GM19452 (cell line): ENCODE data around the gene PPM1D.
"Not testable (repeated sequence)": the region's sequence is repeated elsewhere in the genome, so short reads cannot be mapped to it uniquely, and the experiment has no call there.

ENCODE experiments used
- ATAC-seq: cut with Tn5 transposase; IDR thresholded peaks from one replicate; pipeline ENCODE4 v1.9.1; 2021; ENCODE audit not compliant: unreplicated experiment

Gene PPM1D

DNA sequence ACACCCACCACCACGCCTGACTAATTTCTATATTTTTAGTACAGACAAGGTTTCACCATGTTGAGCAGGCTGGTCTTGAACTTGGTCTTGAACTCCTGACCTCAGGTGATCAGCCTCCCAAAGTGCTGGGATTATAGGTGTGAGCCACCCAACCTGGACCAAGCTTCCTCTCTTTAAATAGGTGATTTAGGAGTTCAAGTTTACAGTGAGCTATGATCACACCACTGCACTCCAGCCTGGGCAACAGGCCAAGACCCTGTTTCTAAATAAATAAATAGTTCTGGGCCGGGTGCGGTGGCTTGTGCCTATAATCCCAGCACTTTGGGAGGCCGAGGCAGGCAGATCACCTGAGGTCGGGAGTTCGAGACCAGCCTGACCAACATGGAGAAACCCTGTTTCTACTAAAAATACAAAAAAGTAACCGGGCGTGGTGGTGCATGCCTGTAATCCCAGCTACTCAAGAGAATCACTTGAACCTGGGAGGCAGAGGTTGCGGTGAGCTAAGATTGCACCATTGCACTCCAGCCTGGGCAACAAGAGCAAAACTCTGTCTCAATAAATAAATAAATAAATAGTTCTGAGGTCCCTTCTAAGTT is 6.5 kb upstream of the PPM1D start:
- ATAC-seq = not testable (repeated sequence)

GRCh38 chr17:60594170-60594569 is 5.8 kb upstream of the PPM1D start:
- not testable (repeated sequence) for ATAC-seq

DNA sequence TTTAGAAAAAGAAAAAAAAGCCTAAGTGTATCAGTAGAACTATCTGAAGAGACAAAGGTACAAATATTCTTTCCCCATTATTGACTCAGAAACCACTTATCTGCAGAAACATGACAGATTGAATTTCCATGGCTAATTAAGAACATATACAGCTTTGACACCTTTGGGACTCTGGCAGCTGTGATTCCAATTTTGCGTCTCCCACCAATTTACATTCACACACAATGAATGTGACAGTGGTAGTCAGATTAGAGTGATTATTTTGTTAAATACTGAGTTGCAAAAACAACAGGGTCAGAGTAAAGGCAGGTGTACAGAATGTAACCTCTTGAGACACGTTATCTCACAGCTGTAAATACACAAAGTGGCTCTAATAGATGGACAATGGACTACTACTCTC is 5.3 kb upstream of the PPM1D start:
- no peak for ATAC-seq

- no peak for ATAC-seq
These were observed 2.7 kb upstream of the PPM1D start for GRCh38 chr17:60597297-60597696.

GRCh38 chr17:60598001-60598736 is 1.8 kb upstream of the PPM1D start:
- ATAC-seq = no peak

DNA sequence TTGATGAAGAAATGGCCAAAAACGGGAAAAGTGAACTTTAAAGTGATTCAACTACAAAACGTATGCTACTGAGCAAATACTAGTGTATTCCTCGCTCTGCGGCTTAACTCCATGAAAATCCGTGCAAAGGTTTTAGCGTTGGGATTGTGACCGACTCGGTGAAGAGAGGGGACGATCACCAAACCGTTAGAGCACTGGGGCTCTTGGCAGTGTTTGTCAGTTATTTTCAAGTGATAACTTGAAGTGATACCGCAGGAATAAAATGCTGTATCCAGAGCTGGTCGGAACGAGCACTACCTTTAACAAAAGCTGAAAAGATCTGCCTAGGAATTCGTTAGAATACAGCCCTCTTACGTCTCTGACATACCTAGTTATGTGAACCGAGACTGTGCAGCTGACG is 773 bp upstream of the PPM1D start:
- no peak for ATAC-seq

- peak; percentile 3 for ATAC-seq
These were observed 775 bp downstream of the PPM1D start for GRCh38 chr17:60600490-60601446.

DNA sequence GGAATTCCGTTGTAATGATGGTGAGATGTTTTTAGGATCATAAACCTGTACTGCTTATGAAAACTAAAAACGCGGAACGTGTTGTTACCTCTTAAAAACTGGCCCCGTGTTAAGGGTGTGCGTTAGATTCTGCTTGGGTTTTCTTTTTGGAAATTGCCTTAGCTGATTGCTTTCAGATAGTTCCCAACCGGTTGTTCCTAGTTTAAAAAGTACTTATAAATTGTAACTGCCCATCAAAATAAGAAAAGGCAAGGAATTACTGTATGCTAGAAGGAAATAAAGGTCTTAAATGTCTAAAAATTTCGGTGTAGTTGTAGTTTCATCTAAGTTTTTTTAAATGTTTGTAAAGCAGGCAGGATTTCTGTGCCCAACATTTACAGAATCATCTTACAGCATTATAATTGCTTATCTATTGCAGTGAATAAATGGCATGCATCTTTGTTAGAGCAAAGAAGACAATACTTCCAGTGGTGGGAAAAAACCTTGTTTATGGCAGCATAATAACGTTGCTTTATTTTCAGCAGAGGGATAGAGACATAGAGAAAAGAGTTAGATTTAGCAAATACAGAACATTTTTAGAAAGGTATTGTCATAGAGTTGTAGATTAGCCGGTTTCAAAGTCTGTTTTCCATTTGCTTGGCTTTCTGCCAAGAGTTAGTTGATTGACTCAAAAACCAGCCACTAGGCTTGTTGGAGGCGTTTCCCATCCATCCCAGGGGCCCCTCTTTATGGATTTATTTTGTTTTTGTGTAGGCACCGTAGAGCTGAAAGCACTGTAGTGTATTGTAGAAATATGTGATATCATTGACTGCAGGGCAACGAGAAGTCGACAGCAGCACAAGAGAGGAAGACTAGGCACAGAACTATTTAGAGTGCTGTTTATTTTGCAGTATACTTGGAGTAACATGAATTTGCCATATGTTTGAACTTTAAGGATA is 1.7 kb downstream of the PPM1D start:
- ATAC-seq = no peak

DNA sequence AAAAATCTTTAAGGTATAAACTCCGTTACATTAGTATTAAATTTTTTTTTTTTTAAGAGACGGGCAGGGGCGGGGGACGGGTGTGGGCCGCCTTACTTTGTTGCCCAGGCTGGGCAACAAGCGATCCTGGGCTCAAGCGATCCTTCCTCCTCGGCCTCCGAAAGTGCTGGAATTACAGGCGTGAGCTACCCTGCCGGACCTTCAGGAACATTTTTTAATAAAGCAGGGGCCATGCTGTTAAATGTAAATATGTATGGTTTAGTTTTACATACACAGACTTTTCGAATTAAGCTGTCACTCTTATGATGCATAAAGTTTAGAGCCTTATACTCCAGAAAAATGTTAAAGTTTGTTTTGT is 2.4 kb downstream of the PPM1D start:
- ATAC-seq = no peak

GRCh38 chr17:60602871-60603270 is 2.9 kb downstream of the PPM1D start:
- no peak for ATAC-seq

DNA sequence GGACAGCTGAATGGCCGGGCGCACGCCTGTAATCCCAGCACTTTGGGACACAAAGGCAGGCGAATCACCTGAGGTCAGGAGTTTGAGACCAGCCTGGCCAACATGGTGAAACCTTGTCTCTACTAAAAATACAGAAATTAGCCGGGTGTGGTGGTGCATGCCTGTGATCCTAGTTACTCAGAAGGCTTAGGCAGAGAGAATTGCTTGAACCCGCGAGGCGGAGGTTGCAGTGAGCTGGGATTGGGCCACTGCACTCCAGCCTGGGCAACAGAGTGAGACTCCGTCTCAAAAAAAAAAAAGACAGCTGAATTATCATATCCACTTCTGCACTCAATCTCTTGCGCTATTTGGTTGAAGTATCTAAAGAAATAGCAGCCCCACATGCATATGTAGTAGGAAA is 3.5 kb downstream of the PPM1D start:
- not testable (repeated sequence) for ATAC-seq

GRCh38 chr17:60604686-60605334 is 4.8 kb downstream of the PPM1D start:
- ATAC-seq = no peak

GRCh38 chr17:60606036-60606435 is 6.0 kb downstream of the PPM1D start:
- no peak for ATAC-seq

- no peak for ATAC-seq
These were observed 10.5 kb downstream of the PPM1D start for GRCh38 chr17:60610473-60610872.

DNA sequence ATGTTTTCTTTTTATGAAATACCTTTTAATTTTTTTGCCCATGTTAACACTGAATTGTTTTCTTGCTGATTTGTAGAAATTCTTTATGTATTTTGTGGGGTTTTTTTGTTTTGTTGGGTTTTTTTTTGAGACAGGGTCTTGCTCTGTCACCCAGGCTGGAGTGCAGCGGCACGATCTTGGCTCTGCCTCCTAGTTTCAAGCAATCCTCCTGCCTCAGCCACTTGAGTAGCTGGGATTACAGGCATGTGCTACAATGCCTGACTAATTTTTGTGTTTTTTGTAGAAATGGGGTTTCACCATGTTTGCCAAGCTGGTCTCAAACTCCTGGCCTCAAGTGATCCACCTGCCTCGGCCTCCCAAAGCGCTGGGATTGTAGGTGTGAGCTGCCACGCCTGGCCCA is 11.3 kb downstream of the PPM1D start:
- not testable (repeated sequence) for ATAC-seq

DNA sequence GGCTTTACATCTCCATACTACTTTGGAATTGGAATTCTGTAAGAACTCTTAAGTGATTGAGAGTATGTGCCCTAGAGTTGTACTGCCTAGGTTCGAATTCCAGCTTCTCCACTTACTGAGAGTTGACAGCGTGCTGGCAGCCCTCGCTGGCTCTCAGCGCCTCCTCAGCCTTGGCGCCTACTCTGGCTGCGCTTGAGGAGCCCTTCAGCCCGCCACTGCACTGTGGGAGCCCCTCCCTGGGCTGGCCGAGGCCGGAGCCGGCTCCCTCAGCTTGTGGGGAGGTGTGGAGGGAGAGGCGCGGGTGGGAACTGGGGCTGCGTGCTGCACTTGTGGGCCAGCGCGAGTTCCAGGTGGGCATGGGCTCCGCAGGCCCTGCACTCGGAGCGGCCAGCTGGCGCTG is 13.3 kb downstream of the PPM1D start:
- ATAC-seq = no peak

- not testable (repeated sequence) for ATAC-seq
These were observed 13.8 kb downstream of the PPM1D start for GRCh38 chr17:60613796-60614195.

DNA sequence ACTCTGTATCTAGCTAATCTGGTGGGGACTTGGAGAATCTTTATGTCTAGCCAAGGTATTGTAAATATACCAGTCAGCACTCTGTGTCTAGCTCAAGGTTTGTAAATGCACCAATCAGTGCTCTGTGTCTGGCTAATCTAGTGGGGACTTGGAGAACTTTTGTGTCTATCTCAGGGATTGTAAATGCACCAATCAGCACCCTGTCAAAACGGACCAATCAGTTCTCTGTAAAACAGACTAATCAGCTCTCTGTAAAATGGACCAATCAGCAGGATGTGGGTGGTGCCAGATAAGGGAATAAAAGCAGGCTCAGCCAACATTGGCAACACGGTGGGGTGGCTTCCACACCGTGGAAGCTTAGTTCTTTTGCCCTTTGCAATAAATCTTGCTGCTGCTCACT is 14.3 kb downstream of the PPM1D start:
- ATAC-seq = not testable (repeated sequence)

DNA sequence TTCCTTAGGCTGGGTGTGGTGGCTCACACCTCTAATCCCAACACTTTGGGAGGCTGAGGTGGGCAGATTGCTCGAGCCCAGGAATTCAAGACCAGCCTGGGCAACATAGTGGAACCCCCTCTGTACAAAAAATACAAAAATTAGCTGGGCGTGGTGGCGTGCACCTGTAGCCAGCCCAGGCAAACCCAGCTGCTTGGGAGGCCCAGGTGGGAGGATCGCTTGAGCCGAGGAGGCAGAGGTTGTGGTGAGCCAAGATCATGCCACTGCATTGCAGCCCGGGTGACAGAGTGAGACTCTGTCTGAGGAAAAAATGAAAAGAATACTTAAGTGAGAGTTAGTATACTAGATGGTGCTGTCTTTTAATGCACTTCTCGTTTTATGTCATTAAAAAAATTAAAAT is 15.1 kb downstream of the PPM1D start:
- no peak for ATAC-seq

- ATAC-seq = no peak
These were observed 15.8 kb downstream of the PPM1D start for GRCh38 chr17:60615840-60616239.
